A549 (cell line): Measurements from ENCODE around the gene TSPEAR. TPM values are rescaled to one million over a fixed set of nuclear protein-coding genes. Genes with fewer than 3 reads are reported as not detected.

Experiments used
- ATAC-seq, 2 experiments: fragments of 200-7000 bp in 1 of 2; fragments of >200 bp in 1 of 2; cut with Nextera tagmentation in 1 of 2; cut with Tn5 transposase in 1 of 2; 3 replicates each; pipeline versions ENCODE4 v1.8.0 to v1.9.1; 2018 to 2020; ENCODE audit warnings: mild to moderate bottlenecking in 1 of 2, moderate library complexity in 1 of 2
- CTCF ChIA-PET: fragments of 300-600 bp; sonication (Branson Sonifier 250); formaldehyde crosslinking; extraction: SDS; loops from one replicate; lab custom pipeline; 2021; ENCODE audit warnings: antibody characterized with exemption, inconsistent platforms; lab: Yijun Ruan, JAX
- POLR2A ChIA-PET: fragments of 350-600 bp; formaldehyde crosslinking; extraction: SDS; loops from one replicate; lab custom pipeline; 2021; ENCODE audit warnings: antibody characterized with exemption, inconsistent platforms; lab: Yijun Ruan, JAX
- DNase-seq, 2 experiments: peaks; one replicate each; pipeline versions ENCODE4 v3.0.0 to v3.0.0-alpha.2; 2011 to 2016; ENCODE audit warnings: low read depth in 1 of 2, low spot score in 1 of 2
- FAIRE-seq: peaks from 2 replicates; lab custom pipeline; 2011; peaks lifted over from hg19 to GRCh38; lab: Jason Lieb, UNC
- H3K27ac ChIP-seq, 2 experiments: fragments of >200 bp; sonication (Bioruptor Twin); formaldehyde crosslinking; 3 replicates each; pipeline ENCODE4 v1.5.1; 2016 to 2017
- H3K4me1 ChIP-seq: fragments of >200 bp; sonication (Bioruptor Twin); formaldehyde crosslinking; 3 replicates; pipeline ENCODE4 v1.6.1; 2016
- H3K4me2 ChIP-seq: fragments of >200 bp; sonication (Bioruptor Twin); formaldehyde crosslinking; 3 replicates; pipeline ENCODE4 v1.6.1; 2016
- H3K4me3 ChIP-seq: fragments of >200 bp; sonication (Bioruptor Twin); formaldehyde crosslinking; 3 replicates; pipeline ENCODE4 v1.5.1; 2016
- H3K9me3 ChIP-seq: fragments of >200 bp; sonication (Bioruptor Twin); formaldehyde crosslinking; 3 replicates; pipeline ENCODE4 v1.6.1; 2016
- BCL3 ChIP-seq: fragments of >200 bp; sonication (Bioruptor Twin); formaldehyde crosslinking; IDR thresholded peaks from 3 replicates; pipeline ENCODE4 v1.6.1; 2016
- BHLHE40 ChIP-seq: IDR thresholded peaks from 2 replicates; pipeline ENCODE4 v1.6.1; 2012; ENCODE audit warnings: low read depth, low read length, inconsistent platforms
- E2F6 ChIP-seq: IDR thresholded peaks from 2 replicates; pipeline ENCODE4 v1.6.1; 2012; ENCODE audit warnings: low read depth, borderline replicate concordance
- HES2 ChIP-seq: fragments of >200 bp; sonication (Bioruptor Twin); formaldehyde crosslinking; IDR thresholded peaks from 2 replicates; pipeline ENCODE4 v1.6.1; 2016
- HMGXB4 ChIP-seq: fragments of 250-450 bp; sonication (Bioruptor Pico); IDR thresholded peaks from 2 replicates; pipeline ENCODE4 v1.5.0; 2021; ENCODE audit warnings: mild to moderate bottlenecking, moderate library complexity, borderline replicate concordance
- JUN ChIP-seq, 2 experiments: fragments of >200 bp; sonication (Bioruptor Twin); formaldehyde crosslinking; IDR thresholded peaks; 2 replicates in 1 of 2; 3 replicates in 1 of 2; pipeline ENCODE4 v1.6.1; 2016 to 2017
- KDM1A ChIP-seq: fragments of 200-600 bp; sonication (generic); IDR thresholded peaks from 2 replicates; pipeline ENCODE4 v1.6.1; 2016; ENCODE audit warnings: low read depth, mild to moderate bottlenecking
- KDM5A ChIP-seq: fragments of 200-600 bp; sonication (generic); IDR thresholded peaks from 2 replicates; pipeline ENCODE4 v1.6.1; 2016; ENCODE audit warnings: antibody characterized with exemption, mild to moderate bottlenecking
- NFE2L2 ChIP-seq: fragments of 150-350 bp; conservative IDR thresholded peaks from 2 replicates; pipeline ENCODE4 v1.6.1; 2014; ENCODE audit warnings: low read length
- NPAS2 ChIP-seq: fragments of 250-450 bp; sonication (Bioruptor Pico); IDR thresholded peaks from 2 replicates; pipeline ENCODE4 v1.8.0; 2022; ENCODE audit warnings: mild to moderate bottlenecking, moderate library complexity, borderline replicate concordance
- PBX3 ChIP-seq: IDR thresholded peaks from 2 replicates; pipeline ENCODE4 v1.6.1; 2012
- POLR2A ChIP-seq: IDR thresholded peaks from 2 replicates; pipeline ENCODE4 v1.6.1; 2012; ENCODE audit warnings: mild to moderate bottlenecking, low read length
- POLR2AphosphoS2 ChIP-seq: conservative IDR thresholded peaks from 2 replicates; pipeline ENCODE4 v1.6.1; 2012; ENCODE audit warnings: low read length, improper control_type of control experiment, inconsistent platforms
- RARB ChIP-seq: fragments of 250-450 bp; sonication (Bioruptor Pico); IDR thresholded peaks from 2 replicates; pipeline ENCODE4 v1.8.0; 2021; ENCODE audit warnings: mild to moderate bottlenecking, moderate library complexity
- RCOR1 ChIP-seq: fragments of 150-350 bp; IDR thresholded peaks from 2 replicates; pipeline ENCODE4 v1.6.1; 2014; ENCODE audit warnings: antibody characterized with exemption, low read length, low read depth
- SMC3 ChIP-seq: fragments of >200 bp; sonication (Bioruptor Twin); formaldehyde crosslinking; IDR thresholded peaks from 3 replicates; pipeline ENCODE4 v1.6.1; 2018; ENCODE audit warnings: inconsistent platforms
- ZFP36 ChIP-seq: fragments of 450-650 bp; IDR thresholded peaks from 2 replicates; pipeline ENCODE4 v1.6.1; 2014; ENCODE audit warnings: borderline replicate concordance; ENCODE audit not compliant: partially characterized antibody
- ZSCAN20 ChIP-seq: fragments of 250-450 bp; sonication (Bioruptor Pico); IDR thresholded peaks from 2 replicates; pipeline ENCODE4 v1.8.0; 2022; ENCODE audit warnings: mild to moderate bottlenecking, moderate library complexity
- WGBS: methylation state at CpG from one replicate; pipeline ENCODE4 v1.1.6; 2017; ENCODE audit errors: missing lambda C conversion rate; 5-methylcytosine and 5-hydroxymethylcytosine counted together
- polyA plus RNA-seq, 4 experiments: library from polyadenylated mRNA; depleted of rRNA in 3 of 4; stranded (reverse); fragments of >200 nt; fragmentation: RNase III in 1 of 4; extraction: RNeasy Plus Mini Kit Qiagen cat#74134 plus additional on column Dnase treatment in 1 of 4; gene quantifications; 2 replicates in 3 of 4; 3 replicates in 1 of 4; pipeline ENCODE4 v1.2.3, GENCODE V29; 2011 to 2017

The TSPEAR gene
- polyA plus RNA-seq, 2 of the 4 experiments (the other 2 are of a cell fraction), result not detected

- ChIA-PET CTCF (no interaction called here), POLR2A (no interaction called here)
- Histone ChIP-seq H3K27ac (no peak overlapping the region), H3K9me3 (no peaks in the 10 kb centered on the region), H3K4me2 (no peak overlapping the region), H3K4me3 (no peak overlapping the region), H3K4me1 (no peaks in the 10 kb centered on the region)
- DNase-seq (no peak), ATAC-seq (no peak), FAIRE-seq (no peak)
- WGBS, result 33% methylated on average over 3 of the region's 7 CpGs
- TF ChIP-seq SMC3 (no peak), POLR2A (no peak), NFE2L2 (no peak), PBX3 (no peak), HES2 (no peak), RARB (CRISPR knock-in tag) (no peak), E2F6 (no peak), BHLHE40 (no peak), KDM1A (no peak), JUN (IDR thresholded peaks at IDR 0.05) (no peak), ZSCAN20 (no peak), ZFP36 (no peak)
These were observed 233.7 kb downstream of the TSPEAR start for GRCh38 chr21:44477712-44478111.

- no peaks in the 10 kb centered on the region for H3K4me1 ChIP-seq
- H3K4me3 ChIP-seq, result no peak overlapping the region
- no peak overlapping the region for H3K4me2 ChIP-seq
- DNase-seq (no peak), ATAC-seq (no peak), FAIRE-seq (no peak)
- CTCF ChIA-PET, result no interaction called here
- TF ChIP-seq RCOR1, result no peak
- TF ChIP-seq POLR2AphosphoS2, result no peak
- no peak for TF ChIP-seq KDM5A
- 54% methylated on average over 6 of the region's 8 CpGs for WGBS
- no peak overlapping the region for H3K27ac ChIP-seq
- POLR2A ChIA-PET, result no interaction called here
- no peaks in the 10 kb centered on the region for H3K9me3 ChIP-seq
These were observed 234.2 kb downstream of the TSPEAR start for GRCh38 chr21:44477131-44477530.

GRCh38 chr21:44475266-44475845 lies 236.0 kb downstream of the TSPEAR start:
- CTCF ChIA-PET, result no interaction called here

More at GRCh38 chr21:44475266-44475845, 236.0 kb downstream of the TSPEAR start:
- H3K4me3 ChIP-seq, result no peak overlapping the region
- H3K27ac ChIP-seq, result no peak overlapping the region
- no peaks in the 10 kb centered on the region for H3K9me3 ChIP-seq
- DNase-seq (no peak), ATAC-seq (no peak), FAIRE-seq (no peak)
- no peak overlapping the region for H3K4me2 ChIP-seq
- TF ChIP-seq BCL3 (no peak), NPAS2 (CRISPR knock-in tag) (no peak), HMGXB4 (CRISPR knock-in tag) (no peak)
- WGBS, result 30% methylated on average over 17 of the region's 17 CpGs
- POLR2A ChIA-PET, result no interaction called here
- H3K4me1 ChIP-seq, result no peaks in the 10 kb centered on the region
